Choroid plexus epithelial cell (primary cell): ENCODE measurements around the gene PDGFC.
"Not testable (repeated sequence)": the region's sequence is repeated elsewhere in the genome, so short reads cannot be mapped to it uniquely, and the experiment has no call there.

Experiments used
- DNase-seq: peaks from one replicate; pipeline ENCODE4 v3.0.0-alpha.2; 2010; ENCODE audit warnings: low read depth
- H3K4me3 ChIP-seq: 2 replicates; pipeline ENCODE4 v1.5.1; 2011; ENCODE audit warnings: low read depth, mild to moderate bottlenecking, control low read depth, low read length, moderate library complexity
- CTCF ChIP-seq: conservative IDR thresholded peaks from 2 replicates; pipeline ENCODE4 v1.5.1; 2011; ENCODE audit warnings: low read depth, mild to moderate bottlenecking, control low read depth, inconsistent platforms, low read length, moderate library complexity

PDGFC gene

DNA sequence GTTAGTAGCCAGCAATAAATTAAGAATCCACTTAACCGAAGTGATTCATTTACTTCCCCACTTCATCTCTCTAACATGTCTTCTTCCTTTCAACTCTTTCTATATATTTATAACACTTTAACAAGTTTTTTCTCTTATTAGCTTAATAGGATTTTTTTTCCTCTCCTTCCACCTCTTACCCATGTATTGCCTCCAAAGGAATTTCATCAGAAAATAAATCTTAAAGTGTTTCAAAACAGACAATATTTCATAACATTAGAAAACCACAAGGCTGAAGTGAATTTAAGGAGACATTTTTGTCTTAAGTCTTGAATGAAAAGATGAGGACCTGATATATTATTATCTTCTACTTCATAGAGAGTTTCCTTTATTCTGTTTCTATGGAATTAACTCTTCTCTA is 101.5 kb downstream of the PDGFC start:
- no peak overlapping the region for H3K4me3 ChIP-seq
- DNase-seq: peak; percentile 69
- TF ChIP-seq CTCF: no peak

GRCh38 chr4:156866088-156866487 is 105.5 kb downstream of the PDGFC start:
- not testable (repeated sequence) for DNase-seq, H3K4me3 ChIP-seq

GRCh38 chr4:156865451-156865850 is 106.1 kb downstream of the PDGFC start:
- no peak overlapping the region for H3K4me3 ChIP-seq
- no peak for DNase-seq
- TF ChIP-seq CTCF: no peak

GRCh38 chr4:156858071-156858470 is 113.5 kb downstream of the PDGFC start:
- no peak for TF ChIP-seq CTCF

DNA sequence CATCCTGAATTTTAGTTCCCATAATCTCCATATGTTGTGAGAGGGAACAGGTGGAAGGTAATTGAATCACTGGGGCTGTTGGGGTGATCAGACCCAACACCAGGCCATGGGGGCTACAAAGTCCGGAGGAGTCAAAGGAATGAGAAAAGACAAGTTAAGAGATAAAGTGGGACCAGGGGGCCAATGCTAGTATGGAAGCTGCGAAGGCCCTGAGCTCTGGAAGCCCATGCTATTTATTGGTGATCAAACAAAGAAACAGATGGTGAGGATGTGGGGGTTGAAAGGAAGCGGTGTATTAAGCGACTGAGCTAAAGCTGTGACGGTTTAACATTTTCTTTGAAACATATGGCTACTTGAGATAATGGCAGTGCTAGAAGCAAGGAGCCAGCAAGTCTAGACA is 132.8 kb downstream of the PDGFC start:
- peak; percentile 42 for DNase-seq
- H3K4me3 ChIP-seq: no peak overlapping the region
- TF ChIP-seq CTCF: no peak

More at GRCh38 chr4:156858071-156858470, 113.5 kb downstream of the PDGFC start:
- H3K4me3 ChIP-seq: no peak overlapping the region
- DNase-seq: no peak

GRCh38 chr4:156837625-156838345 is 133.8 kb downstream of the PDGFC start:
- no peak for TF ChIP-seq CTCF
- DNase-seq: no peak
- H3K4me3 ChIP-seq: no peak overlapping the region

GRCh38 chr4:156832886-156833285 is 138.7 kb downstream of the PDGFC start:
- no peak overlapping the region for H3K4me3 ChIP-seq
- peak; percentile 55 for DNase-seq
- no peak for TF ChIP-seq CTCF

DNA sequence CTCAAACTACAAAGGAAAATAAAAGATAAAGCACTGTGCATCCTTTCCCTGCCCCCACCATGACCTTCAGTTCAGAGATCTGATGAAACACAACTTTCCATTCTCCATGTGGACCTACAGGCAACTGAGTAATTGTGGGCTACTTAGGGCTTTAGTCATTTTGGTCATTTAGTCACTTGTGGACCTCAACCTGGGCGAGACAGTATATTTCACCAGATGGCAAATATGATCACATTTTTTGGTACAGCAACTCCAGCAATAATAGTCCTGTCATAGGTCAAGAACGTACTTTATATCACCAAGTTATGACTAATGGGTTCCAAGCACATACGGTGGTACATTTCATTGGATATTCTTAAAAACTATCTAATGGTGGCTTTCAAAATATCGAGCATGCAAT is 141.2 kb downstream of the PDGFC start:
- no peak for TF ChIP-seq CTCF
- no peak overlapping the region for H3K4me3 ChIP-seq
- peak; percentile 28 for DNase-seq
